Measurements from ENCODE around the gene VKORC1L1.
"Not testable (repeated sequence)": the region's sequence is repeated elsewhere in the genome, so short reads cannot be mapped to it uniquely, and the experiment has no call there.

VKORC1L1 gene

GRCh38 chr7:65988084-65988483 is 115.2 kb downstream of the VKORC1L1 start:
- Histone ChIP-seq H3K27me3 (no peaks in the 10 kb centered on the region), H3K9me3 (no peaks in the 10 kb centered on the region), H3K4me3 (ENCODE audit: low read depth, low read length) (no peak overlapping the region), H3K36me3 (no peaks in the 10 kb centered on the region), H3K4me1 (no peaks in the 10 kb centered on the region)
- no peak for DNase-seq
- TF ChIP-seq, protein P1, sequence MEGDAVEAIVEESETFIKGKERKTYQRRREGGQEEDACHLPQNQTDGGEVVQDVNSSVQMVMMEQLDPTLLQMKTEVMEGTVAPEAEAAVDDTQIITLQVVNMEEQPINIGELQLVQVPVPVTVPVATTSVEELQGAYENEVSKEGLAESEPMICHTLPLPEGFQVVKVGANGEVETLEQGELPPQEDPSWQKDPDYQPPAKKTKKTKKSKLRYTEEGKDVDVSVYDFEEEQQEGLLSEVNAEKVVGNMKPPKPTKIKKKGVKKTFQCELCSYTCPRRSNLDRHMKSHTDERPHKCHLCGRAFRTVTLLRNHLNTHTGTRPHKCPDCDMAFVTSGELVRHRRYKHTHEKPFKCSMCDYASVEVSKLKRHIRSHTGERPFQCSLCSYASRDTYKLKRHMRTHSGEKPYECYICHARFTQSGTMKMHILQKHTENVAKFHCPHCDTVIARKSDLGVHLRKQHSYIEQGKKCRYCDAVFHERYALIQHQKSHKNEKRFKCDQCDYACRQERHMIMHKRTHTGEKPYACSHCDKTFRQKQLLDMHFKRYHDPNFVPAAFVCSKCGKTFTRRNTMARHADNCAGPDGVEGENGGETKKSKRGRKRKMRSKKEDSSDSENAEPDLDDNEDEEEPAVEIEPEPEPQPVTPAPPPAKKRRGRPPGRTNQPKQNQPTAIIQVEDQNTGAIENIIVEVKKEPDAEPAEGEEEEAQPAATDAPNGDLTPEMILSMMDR (IDR thresholded peaks at IDR 0.05; ENCODE audit: low read depth, low read length), result no peak

DNA sequence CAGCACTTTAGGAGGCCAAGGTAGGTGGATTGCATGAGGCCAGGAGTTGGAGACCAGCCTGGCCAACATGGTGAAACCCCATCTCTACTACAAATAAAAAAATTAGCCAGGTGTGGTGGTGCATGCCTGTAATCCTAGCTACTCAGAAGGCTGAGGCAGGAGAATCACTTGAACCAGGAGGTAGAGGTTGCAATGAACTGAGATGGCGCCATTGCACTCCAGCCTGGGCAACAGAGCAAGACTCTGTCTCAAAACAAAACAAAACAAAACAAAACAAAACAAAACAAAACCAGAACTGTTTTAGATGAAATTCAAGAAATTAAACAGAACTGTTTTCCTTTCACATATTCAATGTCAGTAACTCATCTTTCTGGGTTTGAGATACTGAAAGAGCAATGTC is 115.6 kb downstream of the VKORC1L1 start:
- H3K9me3 ChIP-seq; H3K4me3 ChIP-seq (ENCODE audit: low read depth, low read length); H3K27me3 ChIP-seq; H3K36me3 ChIP-seq; H3K4me1 ChIP-seq; DNase-seq: not testable (repeated sequence)

DNA sequence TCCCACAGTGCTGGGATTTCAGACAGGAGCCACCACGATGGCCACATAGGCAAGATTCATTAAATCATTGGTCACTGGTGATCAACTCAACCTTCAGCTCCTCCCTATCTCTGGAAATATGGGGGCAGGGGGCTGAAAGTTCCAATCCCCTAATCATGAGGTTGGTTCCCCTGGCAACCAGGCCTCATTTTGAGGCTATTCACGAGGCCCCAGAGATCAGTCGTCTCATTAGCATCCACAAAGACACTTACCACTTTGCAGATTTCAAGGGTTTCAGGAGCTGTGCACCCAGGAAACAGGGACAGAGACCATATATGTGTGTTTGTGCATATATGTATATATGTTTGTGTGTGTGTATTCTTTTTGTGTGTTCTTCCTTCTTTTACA is 116.8 kb downstream of the VKORC1L1 start:
- Histone ChIP-seq H3K4me3 (ENCODE audit: low read depth, low read length) (no peak overlapping the region), H3K36me3 (no peaks in the 10 kb centered on the region), H3K27me3 (no peaks in the 10 kb centered on the region), H3K9me3 (no peaks in the 10 kb centered on the region), H3K4me1 (no peaks in the 10 kb centered on the region)
- no peak for DNase-seq
- TF ChIP-seq, protein P1 (IDR thresholded peaks at IDR 0.05; ENCODE audit: low read depth, low read length), result no peak

DNA sequence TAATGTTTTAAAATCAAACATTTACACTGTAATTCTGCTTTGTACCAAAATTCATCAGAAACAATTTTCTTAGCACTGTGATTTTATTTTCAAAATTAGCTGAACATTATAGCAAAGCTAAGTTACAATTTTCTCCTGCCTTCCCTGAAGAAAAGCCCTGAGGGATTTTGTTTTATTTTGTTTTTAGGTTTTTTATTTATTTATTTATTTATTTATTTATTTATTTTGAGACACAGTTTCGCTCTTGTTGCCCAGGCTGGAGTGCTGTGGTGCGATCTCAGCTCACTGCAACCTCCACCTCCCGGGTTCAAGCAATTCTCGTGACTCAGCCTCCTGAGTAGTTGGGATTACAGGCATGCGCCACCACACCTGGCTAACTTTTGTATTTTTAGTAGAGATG is 119.0 kb downstream of the VKORC1L1 start:
- H3K4me3 ChIP-seq (ENCODE audit: low read depth, low read length); H3K4me1 ChIP-seq; DNase-seq; H3K36me3 ChIP-seq; H3K9me3 ChIP-seq; H3K27me3 ChIP-seq: not testable (repeated sequence)

GRCh38 chr7:65992526-65992925 is 119.7 kb downstream of the VKORC1L1 start:
- no peak overlapping the region for H3K4me3 ChIP-seq (ENCODE audit: low read depth, low read length)
- no peaks in the 10 kb centered on the region for H3K9me3 ChIP-seq
- no peaks in the 10 kb centered on the region for H3K27me3 ChIP-seq
- H3K4me1 ChIP-seq, result no peaks in the 10 kb centered on the region
- DNase-seq, result no peak
- no peaks in the 10 kb centered on the region for H3K36me3 ChIP-seq
- TF ChIP-seq, protein P1 (IDR thresholded peaks at IDR 0.05; ENCODE audit: low read depth, low read length), result no peak

DNA sequence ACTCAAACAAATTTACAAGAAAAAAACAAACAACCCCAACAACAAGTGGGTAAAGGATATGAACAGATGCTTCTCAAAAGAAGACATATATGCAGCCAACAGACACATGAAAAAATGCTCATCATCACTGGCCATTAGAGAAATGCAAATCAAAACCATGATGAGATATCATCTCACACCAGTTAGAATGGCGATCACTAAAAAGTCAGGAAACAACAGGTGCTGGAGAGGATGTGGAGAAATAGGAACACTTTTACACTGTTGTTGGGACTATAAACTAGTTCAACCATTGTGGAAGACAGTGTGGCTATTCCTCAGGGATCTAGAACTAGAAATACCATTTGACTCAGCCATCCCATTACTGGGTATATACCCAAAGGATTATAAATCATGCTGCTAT is 122.1 kb downstream of the VKORC1L1 start:
- H3K4me3 ChIP-seq (ENCODE audit: low read depth, low read length); H3K36me3 ChIP-seq; DNase-seq; H3K4me1 ChIP-seq; H3K27me3 ChIP-seq; H3K9me3 ChIP-seq: not testable (repeated sequence)

DNA sequence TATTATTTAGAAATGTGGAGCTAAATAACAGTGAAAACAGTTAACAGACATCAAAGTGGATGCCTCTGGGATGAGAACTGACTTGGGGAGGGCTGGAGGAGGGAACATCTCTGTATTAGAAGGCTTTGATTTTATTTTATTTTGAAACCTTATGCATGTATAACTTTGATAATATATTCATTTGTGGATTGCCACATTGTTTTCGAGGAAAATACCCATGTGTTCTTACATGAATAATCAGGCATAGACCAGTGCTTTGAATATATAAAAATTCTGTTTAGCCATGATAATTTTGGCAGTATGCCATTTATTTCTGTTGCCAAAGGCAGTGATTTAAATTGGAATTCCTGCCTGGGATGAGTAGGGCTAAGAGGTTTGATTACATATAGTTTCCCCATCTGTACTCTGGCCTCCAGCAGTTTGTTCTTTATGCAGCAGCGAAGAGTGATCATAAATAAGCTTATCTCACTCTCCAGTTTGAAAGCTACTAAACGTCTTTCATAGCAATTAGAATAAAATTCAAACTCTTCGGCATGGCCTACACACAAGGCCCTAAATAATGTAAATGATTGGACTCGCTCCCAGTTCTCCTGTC is 128.0 kb downstream of the VKORC1L1 start:
- H3K4me1 ChIP-seq, result not testable (repeated sequence)

GRCh38 chr7:66005115-66005671 is 132.3 kb downstream of the VKORC1L1 start:
- not testable (repeated sequence) for DNase-seq

More for the DNA sequence above, 128.0 kb downstream of the VKORC1L1 start:
- H3K9me3 ChIP-seq; DNase-seq; H3K36me3 ChIP-seq; H3K4me3 ChIP-seq (ENCODE audit: low read depth, low read length); H3K27me3 ChIP-seq: not testable (repeated sequence)

GRCh38 chr7:66007232-66007631 is 134.4 kb downstream of the VKORC1L1 start:
- no peaks in the 10 kb centered on the region for H3K27me3 ChIP-seq
- peaks cover 16% of the 10 kb centered on the region for H3K4me1 ChIP-seq
- no peak overlapping the region for H3K4me3 ChIP-seq (ENCODE audit: low read depth, low read length)
- TF ChIP-seq, protein P1 (IDR thresholded peaks at IDR 0.05; ENCODE audit: low read depth, low read length), result no peak
- no peaks in the 10 kb centered on the region for H3K36me3 ChIP-seq
- H3K9me3 ChIP-seq, result no peaks in the 10 kb centered on the region
- DNase-seq, result no peak

More at GRCh38 chr7:66005115-66005671, 132.3 kb downstream of the VKORC1L1 start:
- H3K27me3 ChIP-seq; H3K36me3 ChIP-seq; H3K4me3 ChIP-seq (ENCODE audit: low read depth, low read length); H3K9me3 ChIP-seq: not testable (repeated sequence)
- peaks cover 19% of the 10 kb centered on the region for H3K4me1 ChIP-seq

Measured in BE2C (cell line).